GM12878 (cell line): Measurements from ENCODE around the gene IL36RN. TPM values are rescaled to one million over a fixed set of nuclear protein-coding genes. Genes with fewer than 3 reads are reported as not detected.

Experiments
- ATAC-seq: fragments of 200-7000 bp; cut with Tn5 transposase; 3 replicates; pipeline ENCODE4 v1.9.1; 2020; ENCODE audit warnings: mild to moderate bottlenecking, moderate library complexity
- BruUV-seq: library from RNA; stranded (reverse); fragments of 400-500 nt; replicated peaks from 2 replicates; lab custom pipeline; 2021; lab: Mats Ljungman, UMichigan
- CTCF ChIA-PET: fragments of 300-600 bp; sonication (Branson Sonifier 250); formaldehyde crosslinking; extraction: SDS; loops from one replicate; lab custom pipeline; 2021; ENCODE audit warnings: inconsistent platforms; lab: Yijun Ruan, JAX
- POLR2A ChIA-PET: fragments of 350-600 bp; formaldehyde crosslinking; extraction: SDS; loops from one replicate; lab custom pipeline; 2021; ENCODE audit warnings: inconsistent platforms; lab: Charles Lee
- RAD21 ChIA-PET: fragments of 300-600 bp; sonication (Branson Sonifier 250); formaldehyde crosslinking; loops from one replicate; lab custom pipeline; 2023; ENCODE audit warnings: antibody characterized with exemption; ENCODE audit not compliant: unreplicated experiment; lab: Charles Lee
- SMC1A ChIA-PET: fragments of 300-600 bp; sonication (Branson Sonifier 250); formaldehyde crosslinking; loops from one replicate; lab custom pipeline; 2023; ENCODE audit not compliant: unreplicated experiment, uncharacterized antibody; lab: Charles Lee
- DNase-seq: peaks from one replicate; pipeline ENCODE4 v3.0.0-alpha.2; 2011; ENCODE audit warnings: low read depth, low spot score
- FAIRE-seq: peaks from 3 replicates; lab custom pipeline; 2011; peaks lifted over from hg19 to GRCh38; lab: Jason Lieb, UNC
- H2AFZ ChIP-seq: 2 replicates; pipeline ENCODE4 v1.6.0; 2011; ENCODE audit warnings: low read depth, low read length, control low read depth; ENCODE audit not compliant: control insufficient read depth
- H3K27ac ChIP-seq: 2 replicates; pipeline ENCODE4 v1.5.1; 2011; ENCODE audit warnings: control low read depth; ENCODE audit not compliant: control insufficient read depth, insufficient read depth
- H3K27me3 ChIP-seq, 2 experiments: replicated peaks in 1 of 2; 2 replicates each; pipeline versions ENCODE4 v1.6.0 to v1.6.1; 2011; ENCODE audit warnings: low read length in 1 of 2; ENCODE audit not compliant: control insufficient read depth in 2 of 2, insufficient read depth in 2 of 2
- H3K36me3 ChIP-seq, 2 experiments: 2 replicates each; pipeline ENCODE4 v1.5.1; 2011; ENCODE audit warnings: low read length in 1 of 2; ENCODE audit not compliant: control insufficient read depth in 2 of 2, insufficient read depth in 2 of 2
- H3K4me1 ChIP-seq: 2 replicates; pipeline ENCODE4 v1.6.1; 2011; ENCODE audit warnings: mild to moderate bottlenecking, low read length, moderate library complexity, mixed read lengths; ENCODE audit not compliant: control insufficient read depth, insufficient read depth
- H3K4me2 ChIP-seq: 2 replicates; pipeline ENCODE4 v1.6.0; 2011; ENCODE audit warnings: control low read depth; ENCODE audit not compliant: control insufficient read depth, insufficient read depth
- H3K4me3 ChIP-seq: fragments of 200-600 bp; sonication (generic); 2 replicates; pipeline ENCODE4 v1.5.1; 2016
- H3K79me2 ChIP-seq: 2 replicates; pipeline ENCODE4 v1.6.0; 2011; ENCODE audit warnings: low read length; ENCODE audit not compliant: control insufficient read depth, insufficient read depth
- H3K9ac ChIP-seq: 2 replicates; pipeline ENCODE4 v1.8.0; 2011; ENCODE audit warnings: low read length, control low read depth, mixed read lengths; ENCODE audit not compliant: control insufficient read depth, insufficient read depth
- H3K9me3 ChIP-seq: replicated peaks from 3 replicates; pipeline ENCODE4 v1.5.1; 2011; ENCODE audit warnings: mild to moderate bottlenecking, low read length; ENCODE audit not compliant: control insufficient read depth, insufficient read depth
- H4K20me1 ChIP-seq: 2 replicates; pipeline ENCODE4 v1.6.0; 2011; ENCODE audit not compliant: control insufficient read depth, insufficient read depth
- BACH1 ChIP-seq: fragments of 450-650 bp; IDR thresholded peaks from 2 replicates; pipeline ENCODE4 v1.6.1; 2017; ENCODE audit warnings: mild to moderate bottlenecking, borderline replicate concordance
- HDGF ChIP-seq: fragments of 450-650 bp; IDR thresholded peaks from 2 replicates; pipeline ENCODE4 v1.6.1; 2016; ENCODE audit warnings: antibody characterized with exemption
- IKZF1 ChIP-seq: fragments of 450-650 bp; conservative IDR thresholded peaks from 2 replicates; pipeline ENCODE4 v1.6.1; 2017; ENCODE audit warnings: antibody characterized with exemption, mild to moderate bottlenecking
- NR2F1 ChIP-seq: fragments of 450-650 bp; conservative IDR thresholded peaks from 2 replicates; pipeline ENCODE4 v1.6.1; 2017; ENCODE audit warnings: mild to moderate bottlenecking
- RAD51 ChIP-seq: fragments of 450-650 bp; IDR thresholded peaks from 2 replicates; pipeline ENCODE4 v1.6.1; 2016; ENCODE audit warnings: moderate library complexity, mild to moderate bottlenecking, inconsistent platforms
- RCOR1 ChIP-seq: conservative IDR thresholded peaks from 2 replicates; pipeline ENCODE4 v1.6.1; 2012; ENCODE audit warnings: low read depth, low read length, improper control_type of control experiment
- SUZ12 ChIP-seq: fragments of 200-600 bp; sonication (generic); IDR thresholded peaks from one replicate; pipeline ENCODE4 v1.6.1; 2018; ENCODE audit warnings: antibody characterized with exemption, mild to moderate bottlenecking; ENCODE audit not compliant: unreplicated experiment
- TCF12 ChIP-seq: IDR thresholded peaks from 2 replicates; pipeline ENCODE4 v1.6.1; 2011; ENCODE audit warnings: low read depth, mild to moderate bottlenecking, low read length
- ZNF24 ChIP-seq: fragments of 450-650 bp; IDR thresholded peaks from 2 replicates; pipeline ENCODE4 v1.6.1; 2017; ENCODE audit warnings: antibody characterized with exemption, mild to moderate bottlenecking
- ZNF274 ChIP-seq: IDR thresholded peaks from one replicate; pipeline ENCODE4 v1.8.0; 2011; ENCODE audit not compliant: insufficient read length, insufficient read depth
- WGBS: methylation state at CpG from one replicate; pipeline ENCODE4 v1.1.6; 2016; ENCODE audit warnings: low lambda C conversion rate; ENCODE audit not compliant: insufficient replicate concordance, insufficient coverage; ENCODE audit errors: missing lambda C conversion rate; 5-methylcytosine and 5-hydroxymethylcytosine counted together
- in situ Hi-C: fragments of 300-500 bp; cut with MboI; formaldehyde crosslinking; loops from 9 replicates; pipeline ENCODE4 v1.14.3; 2018; ENCODE audit warnings: mixed read lengths
- intact Hi-C: fragments of 100-400 bp; cut with micrococcal nuclease; formaldehyde crosslinking; loops from one replicate; pipeline ENCODE4 v1.14.2; 2022; ENCODE audit not compliant: unreplicated experiment
- polyA plus RNA-seq, 11 experiments: library from polyadenylated mRNA; depleted of rRNA in 4 of 11; unstranded in 6 of 11; stranded (reverse) in 5 of 11; fragments of >200 nt; fragmentation: Nextera tagmentation in 4 of 11; fragmentation: Illumina TruSeq in 1 of 11; extraction: Ambion mirVana in 4 of 11; extraction: Trizol in 1 of 11; gene quantifications; 1 replicate in 1 of 11; 2 replicates in 10 of 11; pipeline versions ENCODE4 v1.2.1 to v1.2.3, GENCODE V29; 2011 to 2016; ENCODE audit warnings: inconsistent platforms in 2 of 11, missing spikeins in 2 of 11, low read depth in 1 of 11
- total RNA-seq, 4 experiments: library from RNA; depleted of rRNA in 3 of 4; stranded (reverse); fragments of >200 nt in 3 of 4; fragmentation: Illumina TruSeq in 1 of 4; extraction: Trizol in 1 of 4; gene quantifications; 2 replicates each; pipeline versions ENCODE4 v1.2.1 to v1.2.3, GENCODE V29; 2013 to 2021
- TF ChIP-seq, protein P1 (sequence below): fragments of 450-650 bp; IDR thresholded peaks from 2 replicates; pipeline ENCODE4 v1.6.1; 2017; ENCODE audit warnings: borderline replicate concordance
- TF ChIP-seq, protein P2 (sequence below): IDR thresholded peaks from 2 replicates; pipeline ENCODE4 v1.6.1; 2011; ENCODE audit warnings: borderline replicate concordance, low read depth, mild to moderate bottlenecking, moderate library complexity, low read length; ENCODE audit not compliant: insufficient read depth, poor library complexity, severe bottlenecking
- TF ChIP-seq, protein P3 (sequence below): fragments of 450-650 bp; IDR thresholded peaks from 2 replicates; pipeline ENCODE4 v1.6.1; 2018; ENCODE audit warnings: mild to moderate bottlenecking, low read depth, moderate library complexity; ENCODE audit not compliant: partially characterized antibody

The IL36RN gene
- total and polyA plus RNA-seq, 10 of the 15 experiments (the other 5 are each of a cell fraction or from before 2014, with no cell fraction given), result not detected

DNA sequence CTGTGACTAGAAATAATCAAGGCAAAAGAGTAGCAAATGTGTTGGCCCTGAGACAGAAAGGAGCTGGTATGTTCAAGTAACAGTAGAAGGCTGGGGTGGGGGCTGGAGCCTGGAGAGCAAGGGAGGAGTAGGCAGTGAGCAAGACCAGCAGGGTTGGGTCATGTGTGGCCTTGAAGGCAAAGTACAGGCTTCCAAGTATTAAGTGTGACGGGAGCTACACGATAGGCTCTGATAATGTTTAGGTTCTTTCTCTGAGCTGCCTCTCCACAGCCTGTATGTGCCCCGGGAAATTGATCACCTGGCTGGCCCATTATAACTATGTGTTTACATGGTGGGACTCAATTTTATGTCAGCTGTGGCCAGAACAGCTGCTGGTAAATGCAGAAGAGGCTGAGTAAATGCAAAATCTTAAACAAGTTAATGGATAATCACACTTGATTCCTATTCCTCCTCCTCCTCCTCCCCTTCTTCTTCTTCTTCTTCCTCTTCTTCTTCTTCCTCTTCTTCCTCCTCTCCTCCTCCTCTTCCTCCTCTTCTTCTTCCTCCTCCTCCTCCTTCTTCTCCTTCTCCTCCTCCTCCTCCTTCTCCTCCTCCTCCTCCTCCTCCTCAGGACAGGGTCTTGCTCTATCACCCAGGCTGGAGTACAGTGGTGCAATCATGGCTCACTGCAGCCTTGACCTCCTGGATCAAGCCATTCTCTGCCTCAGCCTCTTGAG is 18.1 kb downstream of the IL36RN start:
- Histone ChIP-seq H3K4me3 (no peak overlapping the region), H3K36me3 (no peaks in the 10 kb centered on the region), H3K27me3 (no peaks in the 10 kb centered on the region; a peak in 1 of 4 replicates), H2AFZ (no peak overlapping the region), H3K27ac (no peak overlapping the region), H3K4me2 (no peak overlapping the region), H3K9me3 (no peaks in the 10 kb centered on the region), H3K9ac (no peak overlapping the region), H4K20me1 (no peaks in the 10 kb centered on the region), H3K79me2 (no peaks in the 10 kb centered on the region), H3K4me1 (no peaks in the 10 kb centered on the region)
- in situ Hi-C loops, result no loop called here
- no peak for ATAC-seq
- FAIRE-seq, result no peak
- TF ChIP-seq RCOR1, result no peak
- TF ChIP-seq BACH1, result no peak
- TF ChIP-seq, protein P1, sequence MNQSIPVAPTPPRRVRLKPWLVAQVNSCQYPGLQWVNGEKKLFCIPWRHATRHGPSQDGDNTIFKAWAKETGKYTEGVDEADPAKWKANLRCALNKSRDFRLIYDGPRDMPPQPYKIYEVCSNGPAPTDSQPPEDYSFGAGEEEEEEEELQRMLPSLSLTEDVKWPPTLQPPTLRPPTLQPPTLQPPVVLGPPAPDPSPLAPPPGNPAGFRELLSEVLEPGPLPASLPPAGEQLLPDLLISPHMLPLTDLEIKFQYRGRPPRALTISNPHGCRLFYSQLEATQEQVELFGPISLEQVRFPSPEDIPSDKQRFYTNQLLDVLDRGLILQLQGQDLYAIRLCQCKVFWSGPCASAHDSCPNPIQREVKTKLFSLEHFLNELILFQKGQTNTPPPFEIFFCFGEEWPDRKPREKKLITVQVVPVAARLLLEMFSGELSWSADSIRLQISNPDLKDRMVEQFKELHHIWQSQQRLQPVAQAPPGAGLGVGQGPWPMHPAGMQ, result no peak
- no peak for TF ChIP-seq SUZ12
- no peak for TF ChIP-seq IKZF1
- no peak for TF ChIP-seq ZNF24
- TF ChIP-seq, protein P2, sequence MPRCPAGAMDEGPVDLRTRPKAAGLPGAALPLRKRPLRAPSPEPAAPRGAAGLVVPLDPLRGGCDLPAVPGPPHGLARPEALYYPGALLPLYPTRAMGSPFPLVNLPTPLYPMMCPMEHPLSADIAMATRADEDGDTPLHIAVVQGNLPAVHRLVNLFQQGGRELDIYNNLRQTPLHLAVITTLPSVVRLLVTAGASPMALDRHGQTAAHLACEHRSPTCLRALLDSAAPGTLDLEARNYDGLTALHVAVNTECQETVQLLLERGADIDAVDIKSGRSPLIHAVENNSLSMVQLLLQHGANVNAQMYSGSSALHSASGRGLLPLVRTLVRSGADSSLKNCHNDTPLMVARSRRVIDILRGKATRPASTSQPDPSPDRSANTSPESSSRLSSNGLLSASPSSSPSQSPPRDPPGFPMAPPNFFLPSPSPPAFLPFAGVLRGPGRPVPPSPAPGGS, result no peak
- TF ChIP-seq, protein P3, sequence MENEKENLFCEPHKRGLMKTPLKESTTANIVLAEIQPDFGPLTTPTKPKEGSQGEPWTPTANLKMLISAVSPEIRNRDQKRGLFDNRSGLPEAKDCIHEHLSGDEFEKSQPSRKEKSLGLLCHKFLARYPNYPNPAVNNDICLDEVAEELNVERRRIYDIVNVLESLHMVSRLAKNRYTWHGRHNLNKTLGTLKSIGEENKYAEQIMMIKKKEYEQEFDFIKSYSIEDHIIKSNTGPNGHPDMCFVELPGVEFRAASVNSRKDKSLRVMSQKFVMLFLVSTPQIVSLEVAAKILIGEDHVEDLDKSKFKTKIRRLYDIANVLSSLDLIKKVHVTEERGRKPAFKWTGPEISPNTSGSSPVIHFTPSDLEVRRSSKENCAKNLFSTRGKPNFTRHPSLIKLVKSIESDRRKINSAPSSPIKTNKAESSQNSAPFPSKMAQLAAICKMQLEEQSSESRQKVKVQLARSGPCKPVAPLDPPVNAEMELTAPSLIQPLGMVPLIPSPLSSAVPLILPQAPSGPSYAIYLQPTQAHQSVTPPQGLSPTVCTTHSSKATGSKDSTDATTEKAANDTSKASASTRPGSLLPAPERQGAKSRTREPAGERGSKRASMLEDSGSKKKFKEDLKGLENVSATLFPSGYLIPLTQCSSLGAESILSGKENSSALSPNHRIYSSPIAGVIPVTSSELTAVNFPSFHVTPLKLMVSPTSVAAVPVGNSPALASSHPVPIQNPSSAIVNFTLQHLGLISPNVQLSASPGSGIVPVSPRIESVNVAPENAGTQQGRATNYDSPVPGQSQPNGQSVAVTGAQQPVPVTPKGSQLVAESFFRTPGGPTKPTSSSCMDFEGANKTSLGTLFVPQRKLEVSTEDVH, result no peak
- no peak for TF ChIP-seq NR2F1
- no peak for TF ChIP-seq RAD51
- no peak for TF ChIP-seq TCF12
- TF ChIP-seq HDGF, result no peak
- no peak for TF ChIP-seq ZNF274
- CTCF ChIA-PET, result interaction anchor here (0.5 to 11.8 kb wide), 9 partner anchors 12 to 327 kb away, joined by 3 to 182 read pairs (median 3); partner anchors contain the start of gene IL1RN
- SMC1A ChIA-PET, result interaction anchor here (0.5 to 1.1 kb wide), 2 partner anchors 52 to 740 kb away, joined by 4 read pairs; no protein-coding TSS in a partner anchor
- no TSS peak for BruUV-seq
- 46% methylated on average over 3 of the region's 3 CpGs for WGBS
- intact Hi-C loops, result no loop called here
- POLR2A ChIA-PET, result interaction anchor here (1.2 kb wide), 1 partner anchor 13 kb away, joined by 3 read pairs; no protein-coding TSS in a partner anchor
- no peak for DNase-seq
- RAD21 ChIA-PET, result interaction anchor here (0.9 to 1.6 kb wide), 2 partner anchors 58 to 127 kb away, joined by 4 to 5 read pairs; no protein-coding TSS in a partner anchor
